Measurements from ENCODE around the gene RELA.
A peak's percentile ranks its signal among the peaks of the same experiment; 100 is the strongest.

The RELA gene

GRCh38 chr11:65629579-65629978, 33.1 kb downstream of the RELA start:
- DNase-seq: no peak

- DNase-seq: no peak
Measured at GRCh38 chr11:65627202-65627601, 35.5 kb downstream of the RELA start.

- DNase-seq: no peak
Measured at GRCh38 chr11:65625628-65626342, 36.9 kb downstream of the RELA start.

GRCh38 chr11:65624931-65625627, 37.6 kb downstream of the RELA start:
- DNase-seq: no peak

- DNase-seq: no peak
Measured at GRCh38 chr11:65623852-65624616, 38.7 kb downstream of the RELA start.

GRCh38 chr11:65623177-65623576, 39.5 kb downstream of the RELA start:
- DNase-seq: no peak

- no peak for DNase-seq
Measured at GRCh38 chr11:65622011-65622410, 40.7 kb downstream of the RELA start.

GRCh38 chr11:65621460-65621859, 41.3 kb downstream of the RELA start:
- DNase-seq: no peak

- DNase-seq: no peak
Measured at GRCh38 chr11:65620666-65621065, 42.0 kb downstream of the RELA start.

- no peak for DNase-seq
Measured at GRCh38 chr11:65619281-65619928, 43.3 kb downstream of the RELA start.

- DNase-seq: no peak
Measured at GRCh38 chr11:65618763-65619162, 44.0 kb downstream of the RELA start.

- DNase-seq: no peak
Measured at GRCh38 chr11:65617990-65618751, 44.5 kb downstream of the RELA start.

- DNase-seq: no peak
Measured at GRCh38 chr11:65617136-65617850, 45.4 kb downstream of the RELA start.

- no peak for DNase-seq
Measured at GRCh38 chr11:65616575-65617001, 46.1 kb downstream of the RELA start.

GRCh38 chr11:65615950-65616574, 46.7 kb downstream of the RELA start:
- DNase-seq: no peak

GRCh38 chr11:65615229-65615949, 47.3 kb downstream of the RELA start, which contains the start of gene PCNX3:
PCNX3 (plus strand) TSS chr11:65615776; CDS start chr11:65616312, 536 bp downstream.
- DNase-seq: peak; percentile 100

GRCh38 chr11:65613091-65613928, 49.4 kb downstream of the RELA start:
- DNase-seq: no peak

GRCh38 chr11:65612691-65613090, 50.0 kb downstream of the RELA start:
- no peak for DNase-seq
